Measurements from ENCODE around the gene PXK. TPM values are rescaled to one million over a fixed set of nuclear protein-coding genes. Genes with fewer than 3 reads are reported as not detected.
"Not testable (repeated sequence)": the region's sequence is repeated elsewhere in the genome, so short reads cannot be mapped to it uniquely, and the experiment has no call there.

The PXK gene
- 12.0 TPM for total RNA-seq
- long read RNA-seq, transcript PXK-202 (18 exons, 2,037 nt): major isoform, 18 of 38 reads
- long read RNA-seq, partial matches to known transcripts: 0 of 38 reads
- long read RNA-seq, other reads (novel, unspliced or antisense): 16 of 38 reads

DNA sequence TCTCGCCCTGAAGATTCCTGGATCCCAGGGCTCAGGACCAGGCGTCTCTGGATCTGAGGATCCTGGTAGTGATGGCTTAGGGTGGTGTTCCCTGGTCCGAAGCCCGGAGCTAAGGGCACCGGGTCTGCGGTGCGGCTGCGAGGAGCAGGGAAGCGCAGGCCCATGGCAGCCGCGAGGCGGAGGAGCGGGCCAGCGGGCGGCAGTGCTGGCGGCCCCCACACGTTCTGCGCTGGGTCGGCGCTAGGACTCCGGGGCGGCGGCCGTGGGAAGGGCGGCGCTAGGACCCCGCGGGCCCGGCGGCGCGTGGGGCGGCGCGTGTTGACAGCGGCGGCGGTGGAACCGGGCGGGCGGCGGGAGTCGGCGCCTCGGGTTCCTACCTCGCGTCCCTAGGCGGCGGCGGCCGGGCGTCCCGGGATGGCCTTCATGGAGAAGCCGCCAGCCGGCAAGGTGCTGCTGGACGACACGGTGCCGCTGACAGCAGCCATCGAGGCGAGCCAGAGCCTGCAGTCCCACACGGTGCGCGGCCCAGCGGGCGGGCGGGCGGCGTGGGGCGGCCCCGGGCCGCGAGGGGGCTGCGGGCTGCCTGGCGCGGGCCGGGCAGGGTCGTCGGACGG lies at the start of gene PXK:
TSS of gene PXK (plus strand) at position 318 of the 614 bp plus-strand sequence. CDS start at position 415, 97 bp downstream.
- DNase-seq (peak; percentile 91), ATAC-seq (ENCODE audit: poor library complexity) (peak; percentile 98)
- intact Hi-C loops (cut with DNase I): loop anchor here (5.0 kb wide), 2 partner anchors 85 to 165 kb away; no protein-coding TSS in a partner anchor

GRCh38 chr3:58285334-58285733 lies 47.4 kb upstream of the PXK start:
- peak; percentile 88 for ATAC-seq (ENCODE audit: poor library complexity)
- intact Hi-C loops (cut with DNase I): loop anchor here (10.0 kb wide), 1 partner anchor 51 kb away; the partner anchor contains the start of gene ABHD6

GRCh38 chr3:58287354-58287753 lies 45.3 kb upstream of the PXK start:
- no peak for ATAC-seq (ENCODE audit: poor library complexity)
- no peak for DNase-seq
- intact Hi-C loops (cut with DNase I): loop anchor here (10.0 kb wide), 1 partner anchor 53 kb away; the partner anchor contains the start of gene ABHD6

More at GRCh38 chr3:58285334-58285733, 47.4 kb upstream of the PXK start:
- DNase-seq: no peak

DNA sequence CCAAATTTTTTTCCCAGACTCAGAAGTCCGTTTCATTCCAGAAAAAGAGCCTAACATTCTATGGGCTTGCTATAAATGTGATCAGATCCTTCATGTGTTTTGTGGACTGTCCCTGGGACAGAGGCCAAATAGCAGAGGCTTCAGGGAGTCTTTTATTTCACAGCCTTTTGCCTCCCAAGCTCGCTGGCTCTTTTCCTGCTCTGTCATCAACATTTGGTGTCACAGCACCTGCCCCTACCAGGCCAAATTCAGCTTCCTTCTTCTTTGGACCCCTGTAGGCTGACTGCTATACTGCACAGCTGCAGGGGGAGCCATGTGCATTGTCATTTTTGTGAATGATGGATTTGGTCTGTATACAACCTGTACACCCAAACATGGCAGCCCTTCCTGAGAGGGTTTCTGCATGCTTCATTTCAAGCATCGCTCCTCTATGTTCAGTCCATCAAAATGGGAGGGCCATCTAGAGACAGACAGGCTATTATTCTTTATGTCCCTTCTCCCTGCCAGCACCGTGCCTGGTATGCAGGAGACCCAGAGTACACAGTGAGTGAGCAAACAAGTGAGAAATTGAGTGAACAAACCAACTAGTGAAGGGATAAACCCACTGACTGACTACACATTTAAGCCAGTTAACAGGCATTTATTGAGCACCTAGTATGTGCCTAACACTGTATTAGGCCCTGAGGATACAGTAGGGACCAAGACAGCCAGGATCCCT lies 44.5 kb upstream of the PXK start:
- ATAC-seq (ENCODE audit: poor library complexity) (peak; percentile 59), DNase-seq (no peak)
- intact Hi-C loops (cut with DNase I): loop anchor here (10.0 kb wide), 1 partner anchor 53 kb away; the partner anchor contains the start of gene ABHD6

- not testable (repeated sequence) for ATAC-seq (ENCODE audit: poor library complexity); DNase-seq
- intact Hi-C loops (cut with DNase I): loop anchor here (10.0 kb wide), 1 partner anchor 54 kb away; the partner anchor contains the start of gene ABHD6
Measured at GRCh38 chr3:58288964-58289613, 43.6 kb upstream of the PXK start.

DNA sequence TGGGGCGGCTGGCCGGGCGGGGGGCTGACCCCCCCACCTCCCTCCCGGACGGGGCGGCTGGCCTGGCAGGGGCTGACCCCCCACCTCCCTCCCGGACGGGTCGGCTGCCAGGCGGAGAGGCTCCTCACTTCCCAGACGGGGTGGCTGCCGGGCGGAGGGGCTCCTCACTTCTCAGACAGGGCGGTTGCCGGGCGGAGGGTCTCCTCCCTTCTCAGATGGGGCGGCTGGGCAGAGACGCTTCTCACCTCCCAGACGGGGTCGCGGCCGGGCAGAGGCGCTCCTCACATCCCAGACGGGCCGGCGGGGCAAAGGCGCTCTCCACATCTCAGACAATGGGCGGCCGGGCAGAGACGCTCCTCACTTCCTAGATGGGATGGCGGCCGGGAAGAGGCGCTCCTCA lies 42.2 kb upstream of the PXK start:
- ATAC-seq (ENCODE audit: poor library complexity); DNase-seq; intact Hi-C loops (cut with DNase I): not testable (repeated sequence)

DNA sequence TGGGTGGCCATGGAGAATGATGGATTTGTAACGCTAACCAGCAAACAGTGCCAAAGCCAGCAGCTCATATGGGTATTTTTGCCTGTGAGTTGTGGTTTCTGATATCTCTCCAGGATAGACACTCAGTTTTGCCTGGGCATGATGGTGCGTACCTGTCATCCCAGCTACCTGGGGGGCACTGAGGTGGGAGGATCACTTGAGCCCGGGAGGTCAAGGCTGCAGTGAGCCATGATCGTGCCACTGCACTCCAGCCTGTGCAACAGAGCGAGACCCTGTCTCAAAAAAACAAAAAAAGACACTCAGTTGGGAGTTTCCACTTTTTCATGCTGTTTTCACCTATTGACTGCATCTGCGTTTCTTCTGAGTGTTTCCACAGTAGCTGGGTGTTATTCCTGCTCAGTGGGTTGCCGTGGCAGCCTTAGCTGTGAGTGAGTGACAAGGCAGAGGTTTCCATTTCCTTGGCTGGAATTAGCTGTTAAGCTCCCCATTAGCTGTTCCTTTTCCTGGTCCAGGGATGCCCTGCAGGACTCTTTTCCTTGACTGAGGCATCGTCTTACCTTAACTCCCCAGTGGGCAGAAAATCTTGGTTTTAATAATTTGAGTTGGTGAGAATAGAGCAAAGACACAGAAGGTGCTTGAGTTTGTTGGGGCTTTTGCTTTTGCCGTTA lies 40.9 kb upstream of the PXK start:
- ATAC-seq (ENCODE audit: poor library complexity) (no peak), DNase-seq (no peak)
- intact Hi-C loops (cut with DNase I): no loop called here

GRCh38 chr3:58292866-58293265 lies 39.8 kb upstream of the PXK start:
- ATAC-seq (ENCODE audit: poor library complexity): no peak
- no peak for DNase-seq
- intact Hi-C loops (cut with DNase I): no loop called here

- intact Hi-C loops (cut with DNase I): no loop called here
- DNase-seq (no peak), ATAC-seq (ENCODE audit: poor library complexity) (no peak)
Measured at GRCh38 chr3:58293516-58293915, 39.2 kb upstream of the PXK start.

GRCh38 chr3:58296269-58296668 lies 36.4 kb upstream of the PXK start:
- no peak for ATAC-seq (ENCODE audit: poor library complexity)
- no peak for DNase-seq
- intact Hi-C loops (cut with DNase I): no loop called here

GRCh38 chr3:58296843-58297242 lies 35.8 kb upstream of the PXK start:
- intact Hi-C loops (cut with DNase I): no loop called here
- DNase-seq (no peak), ATAC-seq (ENCODE audit: poor library complexity) (no peak)

DNA sequence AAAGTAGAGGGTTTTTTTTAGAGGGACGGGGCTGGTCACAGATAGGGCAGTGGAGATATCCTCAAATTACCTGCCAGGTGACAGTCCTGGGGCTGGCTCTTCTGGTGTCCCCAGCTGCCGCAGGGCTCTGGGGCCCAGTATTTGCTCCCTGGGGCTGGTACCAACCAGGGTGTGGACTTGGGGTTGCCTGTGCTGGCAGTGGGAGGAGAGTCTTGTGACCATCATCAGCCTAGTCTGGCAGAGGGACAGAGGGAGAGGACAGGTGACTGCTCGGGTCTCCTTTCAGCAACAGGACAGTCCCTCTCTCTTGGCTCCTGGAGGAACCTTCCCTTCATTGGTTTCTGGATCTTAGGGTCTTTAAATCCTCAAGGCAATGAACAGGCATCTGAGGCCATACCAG lies 34.5 kb upstream of the PXK start:
- intact Hi-C loops (cut with DNase I): no loop called here
- DNase-seq (no peak), ATAC-seq (ENCODE audit: poor library complexity) (peak; percentile 24)

DNA sequence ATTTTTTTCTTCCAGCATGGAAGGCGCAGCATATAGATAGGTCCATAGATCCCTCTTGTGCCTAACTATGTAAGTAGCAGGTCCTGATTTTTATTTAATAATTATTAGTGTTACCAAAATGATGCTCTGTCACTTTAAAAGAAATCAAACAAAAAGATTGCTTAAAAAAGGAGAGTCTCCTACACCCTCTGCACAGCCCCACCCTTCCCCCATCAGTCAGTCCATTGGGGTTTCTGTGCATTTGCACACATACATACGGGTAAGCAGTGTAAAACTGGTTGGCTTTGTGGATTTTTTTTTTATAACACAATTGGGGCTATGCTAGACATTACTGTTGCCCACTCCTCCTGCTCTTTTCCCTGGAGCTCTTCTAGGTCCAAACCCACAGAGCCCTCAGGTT lies 33.6 kb upstream of the PXK start:
- DNase-seq (no peak), ATAC-seq (ENCODE audit: poor library complexity) (no peak)
- intact Hi-C loops (cut with DNase I): no loop called here

DNA sequence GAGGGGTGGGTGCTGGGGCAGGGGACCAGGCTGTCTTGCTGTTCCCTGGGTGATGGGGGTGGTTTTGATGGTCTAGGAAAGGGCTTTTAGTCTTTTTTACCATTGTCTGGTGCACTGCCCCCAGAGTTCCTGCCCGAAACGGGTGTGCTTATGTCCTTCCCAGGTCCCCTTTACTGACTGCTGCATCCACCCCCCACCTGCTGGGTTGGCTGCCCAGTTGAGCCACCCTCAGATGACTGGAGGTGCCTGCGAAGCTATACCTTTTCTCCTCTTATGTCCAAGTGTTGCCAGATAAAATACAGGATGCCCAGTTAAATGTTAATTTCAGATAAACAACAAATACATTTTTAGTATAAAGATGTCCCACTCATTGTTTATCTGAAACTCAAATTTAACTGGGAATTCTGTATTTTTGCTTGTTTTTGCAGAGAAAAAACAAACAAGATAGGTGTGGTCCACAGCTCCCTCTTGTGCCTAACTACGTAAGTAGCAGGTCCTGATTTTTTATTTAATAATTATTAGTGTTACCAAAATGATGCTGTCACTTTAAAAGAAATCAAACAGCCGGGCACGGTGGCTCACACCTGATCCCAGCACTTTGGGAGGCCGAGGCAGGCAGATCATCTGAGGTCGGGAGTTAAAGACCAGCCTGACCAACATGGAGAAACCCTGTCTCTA lies 32.7 kb upstream of the PXK start:
- DNase-seq (no peak), ATAC-seq (ENCODE audit: poor library complexity) (no peak)
- intact Hi-C loops (cut with DNase I): loop anchor here (2.0 kb wide), 1 partner anchor 113 kb away; no protein-coding TSS in a partner anchor

- peak; percentile 98 for ATAC-seq (ENCODE audit: poor library complexity)
- intact Hi-C loops (cut with DNase I): no loop called here
Measured at GRCh38 chr3:58305882-58306711, 26.6 kb upstream of the PXK start, which contains the start of the genes HTD2 and RPP14. HTD2 (plus strand) TSS chr3:58306520; CDS start chr3:58317614, 11,094 bp downstream. RPP14 (plus strand) TSS chr3:58306245; CDS start chr3:58310330, 4,085 bp downstream.

GRCh38 chr3:58307639-58308215 lies 25.0 kb upstream of the PXK start:
- ATAC-seq (ENCODE audit: poor library complexity) (no peak), DNase-seq (no peak)
- intact Hi-C loops (cut with DNase I): no loop called here

More at GRCh38 chr3:58305882-58306711, 26.6 kb upstream of the PXK start, which contains the start of the genes HTD2 and RPP14:
- DNase-seq: peak; percentile 99

DNA sequence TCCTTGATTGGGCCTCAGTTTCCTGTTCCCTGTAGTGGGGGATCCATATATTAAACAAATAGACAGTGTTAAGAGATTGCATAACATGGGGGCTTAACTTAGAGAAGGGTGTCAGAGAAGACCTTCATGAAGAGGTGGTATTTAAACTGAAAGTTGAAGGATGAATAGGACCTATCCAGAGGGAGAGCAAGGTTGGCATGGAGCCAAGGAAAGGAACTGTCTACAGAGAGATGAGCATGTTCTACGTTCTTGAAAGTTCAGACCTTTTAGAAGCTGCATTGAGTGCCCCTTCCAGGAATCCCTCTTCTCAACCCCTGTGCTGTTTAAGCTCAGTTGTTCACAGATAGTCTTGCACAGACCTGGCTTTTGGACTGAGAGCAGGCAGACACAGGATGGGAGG lies 24.0 kb upstream of the PXK start:
- intact Hi-C loops (cut with DNase I): no loop called here
- DNase-seq (no peak), ATAC-seq (ENCODE audit: poor library complexity) (no peak)

Data from Right ventricle myocardium superior (tissue), 1 donor.